ENCODE measurements around the gene COQ8B.

DNA sequence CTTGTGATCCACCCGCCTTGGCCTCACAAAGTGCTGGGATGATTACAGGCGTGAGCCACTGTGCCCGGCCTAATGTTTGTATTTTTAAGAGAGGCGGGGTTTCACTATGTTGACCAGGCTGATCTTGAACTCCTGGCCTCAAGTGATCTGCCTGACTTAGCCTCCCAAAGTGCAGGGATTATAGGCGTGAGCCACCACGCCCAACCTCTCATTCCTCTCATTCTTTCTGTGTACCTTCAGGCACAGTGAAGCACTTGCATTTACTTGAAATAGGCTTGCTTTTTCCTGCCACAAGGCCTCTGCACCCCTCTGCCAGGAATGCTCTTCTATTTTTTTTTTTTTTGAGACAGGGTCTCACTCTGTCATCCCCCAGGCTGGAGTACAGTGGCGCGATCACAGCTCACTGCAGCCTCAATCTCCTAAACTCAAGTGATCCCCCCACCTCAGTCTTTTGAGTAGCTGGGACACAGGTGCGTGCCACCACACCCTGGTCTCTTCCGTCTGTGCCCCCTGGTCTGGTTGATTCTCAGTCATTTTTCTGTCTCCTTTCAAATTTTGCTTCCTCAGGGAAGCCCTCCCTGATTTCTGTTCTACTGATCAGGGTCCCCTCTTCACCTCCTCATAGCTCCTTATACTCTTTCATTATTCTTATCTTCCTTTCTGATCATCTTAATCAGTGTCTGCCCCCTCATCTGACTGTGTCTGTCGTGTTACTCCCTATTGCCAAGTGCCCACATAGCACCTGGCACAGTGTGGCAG, 18.5 kb upstream of the COQ8B start:
- TF ChIP-seq, protein P1, sequence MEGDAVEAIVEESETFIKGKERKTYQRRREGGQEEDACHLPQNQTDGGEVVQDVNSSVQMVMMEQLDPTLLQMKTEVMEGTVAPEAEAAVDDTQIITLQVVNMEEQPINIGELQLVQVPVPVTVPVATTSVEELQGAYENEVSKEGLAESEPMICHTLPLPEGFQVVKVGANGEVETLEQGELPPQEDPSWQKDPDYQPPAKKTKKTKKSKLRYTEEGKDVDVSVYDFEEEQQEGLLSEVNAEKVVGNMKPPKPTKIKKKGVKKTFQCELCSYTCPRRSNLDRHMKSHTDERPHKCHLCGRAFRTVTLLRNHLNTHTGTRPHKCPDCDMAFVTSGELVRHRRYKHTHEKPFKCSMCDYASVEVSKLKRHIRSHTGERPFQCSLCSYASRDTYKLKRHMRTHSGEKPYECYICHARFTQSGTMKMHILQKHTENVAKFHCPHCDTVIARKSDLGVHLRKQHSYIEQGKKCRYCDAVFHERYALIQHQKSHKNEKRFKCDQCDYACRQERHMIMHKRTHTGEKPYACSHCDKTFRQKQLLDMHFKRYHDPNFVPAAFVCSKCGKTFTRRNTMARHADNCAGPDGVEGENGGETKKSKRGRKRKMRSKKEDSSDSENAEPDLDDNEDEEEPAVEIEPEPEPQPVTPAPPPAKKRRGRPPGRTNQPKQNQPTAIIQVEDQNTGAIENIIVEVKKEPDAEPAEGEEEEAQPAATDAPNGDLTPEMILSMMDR (IDR thresholded peaks at IDR 0.05): no peak
- TF ChIP-seq POLR2A (IDR thresholded peaks at IDR 0.05): no peak
- no peak for TF ChIP-seq EP300 (IDR thresholded peaks at IDR 0.05)
- TF ChIP-seq POLR2AphosphoS5 (IDR thresholded peaks at IDR 0.05): no peak

Measured in upper lobe of left lung (tissue), 4 donors.